Measurements from ENCODE around the gene PDGFRA. TPM values are rescaled to one million over a fixed set of nuclear protein-coding genes. Genes with fewer than 3 reads are reported as not detected.

PDGFRA gene
- total RNA-seq, 4 donors from 2014 or later, result 27.5 to 283 (median 60.2) TPM

DNA sequence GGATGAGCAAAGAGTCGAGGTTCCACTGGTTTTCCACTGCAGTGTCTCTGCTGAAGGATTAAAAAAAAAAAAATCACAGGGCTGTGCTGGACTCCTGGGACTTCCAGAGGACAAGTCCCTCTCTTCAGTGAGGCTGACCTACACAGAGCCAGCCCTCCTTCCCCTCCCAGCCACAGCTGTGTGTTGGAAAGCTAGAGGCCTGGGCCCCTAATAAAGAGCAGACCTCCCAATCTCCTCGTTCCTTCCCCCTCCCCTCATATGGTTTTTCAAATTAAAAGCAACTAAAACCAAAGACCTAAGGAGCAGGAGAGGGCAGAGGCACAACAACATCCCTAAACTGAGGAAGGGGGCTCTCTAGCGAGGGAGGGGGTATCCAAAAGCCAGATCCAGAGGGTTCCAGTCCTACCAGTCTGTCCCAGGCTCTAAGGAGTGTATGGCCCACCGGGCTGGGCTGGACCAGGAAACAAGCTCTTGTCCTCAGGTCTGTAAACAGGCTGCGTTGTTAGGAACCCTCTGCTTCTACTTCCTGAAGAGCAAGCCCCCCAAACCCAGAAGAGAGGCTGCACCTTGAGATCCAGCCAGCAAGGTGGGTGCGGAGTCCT, 4.0 kb upstream of the PDGFRA start:
- peak overlapping the region in 2 of 4 donors; percentile 34 to 47 for H3K4me3 ChIP-seq
- H3K27me3 ChIP-seq, result peaks cover 0 to 37% of the 10 kb centered on the region in 2 donors
- no peaks in the 10 kb centered on the region for H3K36me3 ChIP-seq
- TF ChIP-seq, protein P1, sequence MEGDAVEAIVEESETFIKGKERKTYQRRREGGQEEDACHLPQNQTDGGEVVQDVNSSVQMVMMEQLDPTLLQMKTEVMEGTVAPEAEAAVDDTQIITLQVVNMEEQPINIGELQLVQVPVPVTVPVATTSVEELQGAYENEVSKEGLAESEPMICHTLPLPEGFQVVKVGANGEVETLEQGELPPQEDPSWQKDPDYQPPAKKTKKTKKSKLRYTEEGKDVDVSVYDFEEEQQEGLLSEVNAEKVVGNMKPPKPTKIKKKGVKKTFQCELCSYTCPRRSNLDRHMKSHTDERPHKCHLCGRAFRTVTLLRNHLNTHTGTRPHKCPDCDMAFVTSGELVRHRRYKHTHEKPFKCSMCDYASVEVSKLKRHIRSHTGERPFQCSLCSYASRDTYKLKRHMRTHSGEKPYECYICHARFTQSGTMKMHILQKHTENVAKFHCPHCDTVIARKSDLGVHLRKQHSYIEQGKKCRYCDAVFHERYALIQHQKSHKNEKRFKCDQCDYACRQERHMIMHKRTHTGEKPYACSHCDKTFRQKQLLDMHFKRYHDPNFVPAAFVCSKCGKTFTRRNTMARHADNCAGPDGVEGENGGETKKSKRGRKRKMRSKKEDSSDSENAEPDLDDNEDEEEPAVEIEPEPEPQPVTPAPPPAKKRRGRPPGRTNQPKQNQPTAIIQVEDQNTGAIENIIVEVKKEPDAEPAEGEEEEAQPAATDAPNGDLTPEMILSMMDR (IDR thresholded peaks at IDR 0.05), result no peak
- TF ChIP-seq POLR2A (IDR thresholded peaks at IDR 0.05), result no peak
- H3K9me3 ChIP-seq, result no peaks in the 10 kb centered on the region
- H3K27ac ChIP-seq, result peak overlapping the region in 3 of 4 donors; percentile 26 to 76 (median 59)
- DNase-seq, result no peak
- peaks cover 4 to 34% (median 7%) of the 10 kb centered on the region in 4 donors for H3K4me1 ChIP-seq

DNA sequence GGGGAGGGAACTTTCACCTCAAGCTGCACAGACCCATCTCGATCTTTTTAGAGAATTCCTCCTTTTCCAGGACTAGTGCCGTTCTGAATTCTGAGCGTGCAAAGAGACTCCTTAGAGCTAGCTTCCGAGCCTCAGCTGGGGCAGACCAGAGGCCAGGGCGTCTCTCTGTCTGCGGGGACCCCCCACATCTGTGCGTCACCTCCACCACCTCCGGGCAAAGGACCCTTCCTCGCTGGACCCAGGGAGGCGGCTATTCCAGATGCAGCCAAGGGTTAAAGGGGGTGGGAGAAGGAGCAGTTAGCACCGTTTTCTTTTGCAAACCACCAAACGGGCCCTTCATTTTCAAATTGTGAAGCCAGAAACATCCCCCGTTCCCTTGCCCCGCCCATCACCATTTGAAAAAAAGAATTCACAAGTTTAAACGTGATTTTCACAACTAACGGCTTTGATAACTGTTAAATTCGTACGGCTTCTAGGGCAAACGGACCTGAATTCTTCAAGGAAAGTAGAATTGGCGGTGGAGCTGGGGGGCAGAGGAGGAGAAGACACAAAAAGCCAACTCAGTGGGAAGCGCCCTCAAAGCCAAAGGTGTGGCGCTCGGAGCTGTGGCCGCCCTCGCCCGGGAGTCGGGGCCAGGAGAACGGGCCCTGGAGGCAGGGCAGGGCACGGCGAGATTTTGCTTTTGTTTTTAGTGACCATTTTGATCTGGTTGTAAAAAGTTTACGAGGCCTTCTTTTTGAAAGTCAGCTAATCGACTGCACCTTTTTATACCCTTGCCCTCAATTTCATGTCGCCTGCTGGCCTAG, 3.3 kb upstream of the PDGFRA start:
- Histone ChIP-seq H3K4me3 (peak overlapping the region; percentile 6 to 47 (median 30)), H3K27me3 (peaks cover 0 to 44% of the 10 kb centered on the region in 2 donors), H3K36me3 (no peaks in the 10 kb centered on the region), H3K9me3 (no peaks in the 10 kb centered on the region), H3K27ac (peak overlapping the region; percentile 26 to 76 (median 56)), H3K4me1 (peaks cover 4 to 41% (median 7%) of the 10 kb centered on the region in 4 donors)
- DNase-seq, result no peak
- no peak for TF ChIP-seq POLR2A (IDR thresholded peaks at IDR 0.05)
- TF ChIP-seq, protein P1 (IDR thresholded peaks at IDR 0.05), result no peak

DNA sequence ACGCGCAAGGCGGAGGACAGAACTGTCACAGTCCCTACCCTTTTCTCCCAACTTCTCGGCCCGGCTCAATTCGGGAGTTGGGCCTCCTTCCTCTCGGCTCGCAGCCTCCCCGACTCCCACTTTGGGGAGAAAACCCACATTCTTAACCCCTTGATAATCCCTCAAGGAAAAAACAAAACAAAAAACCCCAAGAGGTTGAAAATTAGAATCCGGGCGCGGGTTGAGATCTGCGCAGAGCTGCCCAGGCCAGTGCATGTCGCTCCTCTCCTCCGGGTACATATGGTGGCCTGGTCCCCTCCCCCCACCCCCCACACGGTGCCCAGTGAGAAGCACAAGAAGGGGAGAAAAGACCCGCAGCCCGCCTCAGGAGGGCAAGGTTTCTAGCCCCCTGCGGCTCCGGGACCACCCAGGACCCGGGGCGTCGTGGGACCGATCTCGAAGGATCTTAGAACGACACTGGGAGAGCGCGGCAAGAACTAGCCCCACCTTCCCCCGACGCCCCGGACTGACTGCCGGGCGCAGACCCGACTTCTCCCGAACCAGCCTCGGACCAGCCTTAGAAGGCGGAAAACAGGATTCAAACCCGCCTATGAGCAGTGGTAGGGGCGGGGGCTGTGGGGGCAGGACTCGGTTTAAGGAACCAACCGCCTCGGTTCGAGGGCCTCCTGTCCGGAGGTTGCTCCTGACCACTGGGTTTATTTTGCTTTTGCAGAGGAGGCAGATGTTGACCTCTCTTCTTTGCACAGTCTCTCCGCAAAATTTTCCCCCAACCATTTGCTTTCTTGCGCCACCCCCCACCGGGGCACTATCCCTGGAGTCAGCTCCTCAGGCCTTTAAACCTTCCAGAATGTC, 2.5 kb upstream of the PDGFRA start:
- H3K36me3 ChIP-seq, result no peaks in the 10 kb centered on the region
- H3K4me3 ChIP-seq, result peak overlapping the region; percentile 6 to 47 (median 30)
- peak in 1 of 2 donors; percentile 31 for TF ChIP-seq POLR2A (IDR thresholded peaks at IDR 0.05)
- TF ChIP-seq, protein P1 (IDR thresholded peaks at IDR 0.05), result no peak
- H3K9me3 ChIP-seq, result no peaks in the 10 kb centered on the region
- DNase-seq, result peak in 2 of 3 donors; percentile 52 to 66
- H3K27ac ChIP-seq, result peak overlapping the region; percentile 26 to 76 (median 56)
- H3K4me1 ChIP-seq, result peaks cover 4 to 49% (median 7%) of the 10 kb centered on the region in 4 donors
- H3K27me3 ChIP-seq, result peaks cover 0 to 53% of the 10 kb centered on the region in 2 donors

DNA sequence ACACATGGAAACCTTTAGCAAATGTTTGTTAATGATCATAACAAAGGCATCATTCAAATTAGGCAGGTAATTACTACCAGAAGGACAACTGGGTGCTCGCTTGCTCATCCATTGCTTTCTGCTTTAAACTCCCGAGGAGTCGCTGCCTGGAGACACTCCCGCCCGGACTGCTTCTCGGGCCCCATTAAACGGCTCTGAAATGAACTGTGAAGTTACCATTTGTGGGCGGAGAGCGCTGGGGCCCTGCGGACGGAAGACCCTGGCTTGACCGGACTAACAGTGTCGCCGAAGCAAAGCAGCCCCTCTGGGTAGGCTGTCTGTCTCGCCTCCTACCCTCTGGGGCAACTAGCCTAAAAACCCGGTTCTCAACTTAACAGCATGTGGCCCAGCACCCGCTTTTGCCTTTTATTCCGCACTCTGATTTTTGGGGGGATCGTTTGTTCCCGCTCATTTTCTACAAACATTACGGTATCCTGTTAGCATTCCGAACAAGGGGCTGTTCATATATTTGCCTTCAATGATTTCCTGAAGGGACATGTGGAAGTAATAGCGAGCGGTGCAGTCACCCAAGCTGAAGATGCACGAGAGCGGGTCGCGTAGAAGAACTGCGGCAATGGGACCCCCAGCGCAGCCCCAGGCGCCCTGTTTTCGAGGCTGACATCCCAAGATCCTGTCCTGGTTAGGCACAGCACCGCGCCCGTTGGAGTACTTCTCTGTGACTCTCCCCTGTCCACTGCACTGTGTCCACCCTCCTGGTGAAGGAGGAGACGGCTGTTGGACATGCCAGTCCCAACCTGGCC, 1.6 kb upstream of the PDGFRA start:
- TF ChIP-seq POLR2A (IDR thresholded peaks at IDR 0.05), result no peak
- TF ChIP-seq, protein P1 (IDR thresholded peaks at IDR 0.05), result no peak
- peaks cover 4 to 57% (median 7%) of the 10 kb centered on the region in 4 donors for H3K4me1 ChIP-seq
- H3K36me3 ChIP-seq, result no peaks in the 10 kb centered on the region
- H3K9me3 ChIP-seq, result no peaks in the 10 kb centered on the region
- H3K27ac ChIP-seq, result peak overlapping the region; percentile 19 to 76 (median 50)
- H3K27me3 ChIP-seq, result peaks cover 0 to 60% of the 10 kb centered on the region in 2 donors
- peak in 1 of 3 donors; percentile 53 for DNase-seq
- peak overlapping the region; percentile 25 to 47 (median 30) for H3K4me3 ChIP-seq

All from Peyer's patch (tissue), 4 donors.